ENCODE data around the gene TP53TG5. TPM values are rescaled to one million over a fixed set of nuclear protein-coding genes. Genes with fewer than 3 reads are reported as not detected.
A peak's percentile ranks its signal among the peaks of the same experiment; 100 is the strongest.

The TP53TG5 gene
- total and polyA plus RNA-seq, 3 donors from 2014 or later = 6.4 to 28.2 (median 12.3) TPM

- H3K27me3 ChIP-seq = no peaks in the 10 kb centered on the region
- H3K9me3 ChIP-seq = no peaks in the 10 kb centered on the region
- TF ChIP-seq CTCF (IDR thresholded peaks at IDR 0.05) (no peak), POLR2A (IDR thresholded peaks at IDR 0.05) (no peak)
- peaks cover 7% of the 10 kb centered on the region for H3K4me1 ChIP-seq
- intact Hi-C loops (cut with DNase I; ENCODE audit: low total_unique reads) = no loop called here
- WGBS, 2 donors = 88 to 95% methylated on average over 7 of the region's 7 CpGs
- no peak overlapping the region for H3K27ac ChIP-seq
- H3K36me3 ChIP-seq (ENCODE audit: low read depth, missing control alignments) = no peaks in the 10 kb centered on the region
- no peak for DNase-seq
- no peak overlapping the region for H3K4me3 ChIP-seq
These were observed 31.6 kb upstream of the TP53TG5 start for GRCh38 chr20:45409521-45410272.

DNA sequence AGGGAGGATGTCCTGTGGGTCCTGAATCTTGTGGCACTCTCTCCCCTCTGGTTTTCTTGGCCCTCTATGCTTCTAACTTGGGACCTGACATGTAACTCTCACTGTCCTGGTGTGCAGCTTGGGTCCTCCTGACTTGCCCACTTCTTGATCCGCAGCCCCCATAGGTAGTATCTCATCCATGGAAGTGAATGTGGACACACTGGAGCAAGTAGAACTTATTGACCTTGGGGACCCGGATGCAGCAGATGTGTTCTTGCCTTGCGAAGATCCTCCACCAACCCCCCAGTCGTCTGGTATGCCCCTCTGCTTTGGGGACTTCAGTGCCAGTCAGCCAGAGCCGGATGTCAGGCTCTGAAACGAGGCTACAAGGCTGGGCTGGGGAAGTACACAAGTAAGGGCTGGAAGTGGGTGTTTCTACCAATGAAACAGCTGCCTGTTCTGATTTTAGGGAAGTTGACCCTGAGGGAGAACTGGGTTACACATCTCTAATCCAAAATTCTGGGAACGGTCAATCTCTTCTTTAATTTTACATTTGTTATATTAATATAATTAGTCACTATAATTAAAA lies 30.6 kb upstream of the TP53TG5 start:
- H3K9me3 ChIP-seq = no peaks in the 10 kb centered on the region
- H3K27me3 ChIP-seq = no peaks in the 10 kb centered on the region
- peaks cover 7% of the 10 kb centered on the region for H3K4me1 ChIP-seq
- no peaks in the 10 kb centered on the region for H3K36me3 ChIP-seq (ENCODE audit: low read depth, missing control alignments)
- no peak for TF ChIP-seq CTCF (IDR thresholded peaks at IDR 0.05)
- TF ChIP-seq POLR2A (IDR thresholded peaks at IDR 0.05) = no peak
- 84 to 88% methylated on average over 7 of the region's 7 CpGs for WGBS, 2 donors
- H3K4me3 ChIP-seq = no peak overlapping the region
- H3K27ac ChIP-seq = no peak overlapping the region
- DNase-seq = no peak
- intact Hi-C loops (cut with DNase I; ENCODE audit: low total_unique reads) = no loop called here

DNA sequence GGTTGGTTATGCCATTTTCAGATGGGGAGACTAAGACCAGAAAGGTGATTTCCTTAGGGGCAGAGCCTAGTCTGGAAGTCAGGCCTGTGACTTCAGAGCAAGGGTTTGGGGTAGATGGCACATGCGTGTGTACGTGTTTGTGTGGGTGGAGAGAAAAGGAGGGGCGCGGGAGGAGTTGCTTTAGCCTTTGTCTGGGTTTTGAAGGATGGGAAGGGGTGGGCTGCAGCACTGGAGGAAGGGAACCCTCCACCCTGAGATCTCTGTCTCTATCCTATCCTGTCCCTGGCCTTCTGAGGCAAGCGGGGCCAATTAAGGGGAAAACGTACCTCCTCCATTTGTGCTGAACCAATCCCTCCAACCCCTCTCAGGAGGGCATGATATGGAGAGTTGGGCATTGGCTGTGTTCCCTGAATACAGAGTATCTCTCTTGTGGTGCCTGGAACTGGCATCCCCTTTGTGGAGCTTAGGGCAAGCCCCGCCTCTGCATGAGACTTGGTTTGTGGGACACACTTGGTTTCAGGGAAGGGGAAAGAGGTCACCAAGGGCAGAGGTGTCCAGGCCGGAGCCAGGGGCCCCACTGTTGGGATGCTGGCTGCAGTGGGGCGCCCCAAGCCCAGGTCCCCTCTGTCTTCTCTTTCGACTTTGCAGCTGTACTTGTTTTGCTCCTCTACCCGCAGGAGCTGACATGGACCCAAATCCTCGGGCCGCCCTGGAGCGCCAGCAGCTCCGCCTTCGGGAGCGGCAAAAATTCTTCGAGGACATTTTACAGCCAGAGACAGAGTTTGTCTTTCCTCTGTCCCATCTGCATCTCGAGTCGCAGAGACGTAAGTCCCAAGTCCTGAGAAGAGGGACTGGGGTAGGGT lies 29.9 kb upstream of the TP53TG5 start, which contains the start of gene DBNDD2:
Gene DBNDD2, plus strand, starts transcription at position 507 of the 863 bp plus-strand sequence. Its CDS starts 179 bp downstream, at position 686.
- Histone ChIP-seq H3K4me1 (peaks cover 7% of the 10 kb centered on the region), H3K36me3 (ENCODE audit: low read depth, missing control alignments) (no peaks in the 10 kb centered on the region), H3K27ac (peak within 1 kb of the TSS; percentile 84 to 89), H3K9me3 (no peaks in the 10 kb centered on the region), H3K4me3 (peak within 1 kb of the TSS; percentile 67 to 70), H3K27me3 (no peaks in the 10 kb centered on the region)
- DNase-seq = no peak
- intact Hi-C loops (cut with DNase I; ENCODE audit: low total_unique reads) = no loop called here
- WGBS, 2 donors = 71 to 81% methylated on average over 18 to 21 of the region's 21 CpGs
- TF ChIP-seq CTCF (IDR thresholded peaks at IDR 0.05) (no peak), POLR2A (IDR thresholded peaks at IDR 0.05) (no peak)

DNA sequence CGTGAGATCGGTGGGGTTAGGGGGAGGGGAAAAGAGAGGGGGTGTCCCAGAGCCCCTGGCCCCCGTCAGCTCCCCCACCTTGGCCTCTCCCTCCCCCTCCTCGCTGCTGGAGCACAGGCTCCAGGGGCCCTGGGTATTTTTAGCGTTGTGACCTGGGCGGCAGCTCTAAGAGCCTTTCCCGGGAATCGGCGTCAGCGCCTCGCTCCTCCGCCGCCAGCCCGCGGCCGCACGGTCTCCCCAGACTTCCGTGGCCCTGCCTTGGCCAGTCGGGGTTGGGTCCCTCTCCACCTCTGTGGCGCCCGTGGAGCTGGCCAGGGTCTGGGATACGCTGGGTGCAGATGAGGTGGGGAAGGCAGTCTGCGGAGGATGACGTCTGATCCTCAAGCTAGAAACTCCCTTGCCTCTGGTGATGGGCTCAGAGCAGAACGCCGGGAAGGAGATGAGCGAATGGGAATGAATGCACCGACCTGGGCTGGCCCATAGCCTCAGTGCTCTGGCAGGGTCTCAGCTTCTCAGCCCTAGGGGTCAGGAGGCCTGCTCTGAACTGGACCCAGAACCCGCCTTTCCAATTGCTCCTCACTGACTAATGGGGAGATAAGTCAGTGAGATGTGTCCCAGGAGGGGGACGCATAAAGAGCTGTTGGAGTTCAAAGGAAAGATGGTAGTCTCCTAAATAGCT lies 29.1 kb upstream of the TP53TG5 start:
- Histone ChIP-seq H3K4me1 (peaks cover 7% of the 10 kb centered on the region), H3K27me3 (no peaks in the 10 kb centered on the region), H3K36me3 (ENCODE audit: low read depth, missing control alignments) (no peaks in the 10 kb centered on the region), H3K9me3 (no peaks in the 10 kb centered on the region), H3K27ac (peak overlapping the region; percentile 84 to 89), H3K4me3 (peak overlapping the region; percentile 67 to 70)
- peak; percentile 22 for DNase-seq
- no peak for TF ChIP-seq CTCF (IDR thresholded peaks at IDR 0.05)
- no peak for TF ChIP-seq POLR2A (IDR thresholded peaks at IDR 0.05)
- intact Hi-C loops (cut with DNase I; ENCODE audit: low total_unique reads) = no loop called here
- 7 to 24% methylated on average over 9 to 30 of the region's 30 CpGs for WGBS, 2 donors

Measured in testis (tissue), 3 donors.